Measurements from ENCODE around the gene CENPL. TPM values are rescaled to one million over a fixed set of nuclear protein-coding genes. Genes with fewer than 3 reads are reported as not detected.
"Not testable (repeated sequence)": the region's sequence is repeated elsewhere in the genome, so short reads cannot be mapped to it uniquely, and the experiment has no call there.

CENPL gene
- total RNA-seq, 6 experiments from 2014 or later = 1.0 to 2.2 (median 1.6) TPM

DNA sequence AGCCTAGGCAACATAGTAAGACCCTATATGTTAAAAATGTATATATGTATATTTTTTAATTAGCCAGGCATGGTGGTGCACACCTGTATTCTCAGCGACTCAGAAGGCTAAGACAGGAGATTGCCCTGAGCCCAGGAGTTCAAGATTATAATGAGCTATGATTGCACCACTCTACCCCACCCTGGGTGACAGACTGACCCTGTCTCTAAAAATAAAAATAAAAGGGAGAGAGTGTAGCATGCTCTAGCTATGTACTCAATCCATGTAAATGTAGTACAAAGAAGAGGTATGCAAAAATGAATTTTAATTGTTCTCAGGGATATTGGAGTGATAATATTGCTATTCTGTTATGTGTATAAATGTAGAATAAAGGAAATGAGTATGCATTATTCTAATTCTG is 53.1 kb downstream of the CENPL start:
- WGBS (ENCODE audit: insufficient coverage, low coverage, low lambda C conversion rate, missing lambda C conversion rate) = 100% methylated on average over 1 of the region's 1 CpG
- Histone ChIP-seq H3K4me1 (no peaks in the 10 kb centered on the region), H3K9me3 (no peaks in the 10 kb centered on the region), H3K27me3 (no peaks in the 10 kb centered on the region), H3K27ac (no peak overlapping the region), H3K4me3 (no peak overlapping the region), H3K36me3 (peaks cover 0 to 24% (median 7%) of the 10 kb centered on the region in 4 donors)
- ATAC-seq (no peak), DNase-seq (no peak)
- TF ChIP-seq CTCF (IDR thresholded peaks at IDR 0.05) (no peak), POLR2A (IDR thresholded peaks at IDR 0.05) (no peak)
- intact Hi-C loops (cut with DNase I) = no loop called here

- H3K9me3 ChIP-seq; H3K27me3 ChIP-seq; H3K27ac ChIP-seq; ATAC-seq; H3K4me3 ChIP-seq; H3K4me1 ChIP-seq; DNase-seq; intact Hi-C loops (cut with DNase I): not testable (repeated sequence)
- peaks cover 0 to 12% (median 3%) of the 10 kb centered on the region in 4 donors for H3K36me3 ChIP-seq
- 90% methylated on average over 7 of the region's 9 CpGs for WGBS (ENCODE audit: insufficient coverage, low coverage, low lambda C conversion rate, missing lambda C conversion rate)
Measured at GRCh38 chr1:173770330-173770729, 54.4 kb downstream of the CENPL start.

- Histone ChIP-seq H3K4me1 (no peaks in the 10 kb centered on the region), H3K27ac (no peak overlapping the region), H3K4me3 (no peak overlapping the region), H3K9me3 (no peaks in the 10 kb centered on the region), H3K36me3 (peaks cover 0 to 5% (median 0%) of the 10 kb centered on the region in 4 donors), H3K27me3 (no peaks in the 10 kb centered on the region)
- intact Hi-C loops (cut with DNase I) = no loop called here
- 88% methylated on average over 2 of the region's 3 CpGs for WGBS (ENCODE audit: insufficient coverage, low coverage, low lambda C conversion rate, missing lambda C conversion rate)
- TF ChIP-seq CTCF (IDR thresholded peaks at IDR 0.05) = no peak
- no peak for TF ChIP-seq POLR2A (IDR thresholded peaks at IDR 0.05)
- DNase-seq (no peak), ATAC-seq (no peak)
Measured at GRCh38 chr1:173768827-173769226, 55.9 kb downstream of the CENPL start.

DNA sequence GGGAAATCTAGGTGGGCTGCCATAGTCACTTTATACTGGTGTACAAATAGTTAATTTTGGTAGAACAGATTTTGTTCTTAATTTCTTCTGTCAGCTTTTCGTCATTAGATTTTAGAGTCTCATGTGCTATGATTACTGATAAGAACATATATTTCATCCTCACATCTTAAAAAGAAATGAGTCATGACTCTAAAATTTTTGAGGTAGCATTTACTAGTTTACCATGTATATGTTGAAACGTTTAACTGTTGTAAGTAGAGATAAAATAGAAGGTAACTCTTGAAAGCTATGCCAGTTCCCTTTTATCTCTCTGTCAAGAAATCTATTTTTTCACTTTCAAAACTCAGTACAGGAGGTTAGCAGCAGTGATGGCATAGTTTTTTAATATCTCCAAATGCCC is 56.5 kb downstream of the CENPL start:
- intact Hi-C loops (cut with DNase I) = no loop called here
- no peak for ATAC-seq
- no peak for DNase-seq
- no peaks in the 10 kb centered on the region for H3K4me1 ChIP-seq
- peaks cover 0 to 5% (median 0%) of the 10 kb centered on the region in 4 donors for H3K36me3 ChIP-seq
- no peak overlapping the region for H3K4me3 ChIP-seq
- H3K27me3 ChIP-seq = no peaks in the 10 kb centered on the region
- 74% methylated on average over 2 of the region's 2 CpGs for WGBS (ENCODE audit: insufficient coverage, low coverage, low lambda C conversion rate, missing lambda C conversion rate)
- H3K27ac ChIP-seq = no peak overlapping the region
- no peak for TF ChIP-seq POLR2A (IDR thresholded peaks at IDR 0.05)
- TF ChIP-seq CTCF (IDR thresholded peaks at IDR 0.05) = no peak
- no peaks in the 10 kb centered on the region for H3K9me3 ChIP-seq

- H3K27me3 ChIP-seq; intact Hi-C loops (cut with DNase I); H3K9me3 ChIP-seq; H3K4me3 ChIP-seq; ATAC-seq; H3K27ac ChIP-seq; H3K4me1 ChIP-seq; H3K36me3 ChIP-seq; DNase-seq: not testable (repeated sequence)
- WGBS (ENCODE audit: insufficient coverage, low coverage, low lambda C conversion rate, missing lambda C conversion rate) = 96% methylated on average over 6 of the region's 6 CpGs
Measured at GRCh38 chr1:173764331-173764730, 60.4 kb downstream of the CENPL start.

DNA sequence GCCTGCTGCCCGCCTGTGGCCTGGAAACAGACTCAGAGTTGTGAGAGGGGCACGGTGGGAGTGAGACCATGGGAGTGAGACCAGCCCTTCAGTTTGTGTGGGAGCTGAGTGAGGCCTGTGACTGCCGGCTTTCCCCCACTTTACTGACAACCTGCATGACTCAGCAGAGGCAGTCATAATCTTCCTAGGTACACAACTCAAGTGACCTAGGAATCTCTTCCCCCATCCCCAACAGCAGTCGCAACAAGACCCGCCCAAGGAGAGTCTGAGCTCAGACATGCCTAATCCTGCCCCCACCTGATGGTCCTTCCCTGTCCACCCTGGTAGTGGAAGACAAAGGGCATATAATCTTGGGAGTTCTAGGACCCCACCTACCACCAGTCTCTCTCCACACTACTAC is 65.7 kb downstream of the CENPL start:
- no peak for ATAC-seq
- Histone ChIP-seq H3K4me3 (no peak overlapping the region), H3K4me1 (peaks cover 0 to 4% (median 0%) of the 10 kb centered on the region in 4 donors), H3K9me3 (no peaks in the 10 kb centered on the region), H3K27ac (no peak overlapping the region), H3K36me3 (peaks cover 0 to 32% (median 16%) of the 10 kb centered on the region in 4 donors), H3K27me3 (no peaks in the 10 kb centered on the region)
- no peak for TF ChIP-seq CTCF (IDR thresholded peaks at IDR 0.05)
- no peak for TF ChIP-seq POLR2A (IDR thresholded peaks at IDR 0.05)
- DNase-seq = no peak
- WGBS (ENCODE audit: insufficient coverage, low coverage, low lambda C conversion rate, missing lambda C conversion rate) = 100% methylated on average over 1 of the region's 5 CpGs
- intact Hi-C loops (cut with DNase I) = no loop called here

All from right lobe of liver (tissue), 6 donors.